Naive thymus-derived CD4-positive, alpha-beta T cell (primary cell): ENCODE measurements around the gene GSKIP. TPM values are rescaled to one million over a fixed set of nuclear protein-coding genes. Genes with fewer than 3 reads are reported as not detected.

ENCODE experiments used
- ATAC-seq: fragments of 150-1000 bp; cut with Tn5 transposase; 2 replicates; pipeline ENCODE4 v1.10.0; 2021; ENCODE audit warnings: mild to moderate bottlenecking, moderate library complexity
- CTCF ChIA-PET: fragments of 350-600 bp; sonication (Branson Sonifier 250); formaldehyde crosslinking; loops from one replicate; lab custom pipeline; 2021; ENCODE audit warnings: antibody characterized with exemption; lab: Charles Lee
- POLR2A ChIA-PET: fragments of 350-600 bp; sonication (Branson Sonifier 250); formaldehyde crosslinking; loops from one replicate; lab custom pipeline; 2021; ENCODE audit warnings: antibody characterized with exemption, inconsistent platforms; lab: Charles Lee
- DNase-seq, 9 donors: peaks; one replicate each; pipeline versions ENCODE4 v3.0.0 to v3.0.0-alpha.2; 2020 to 2022; ENCODE audit warnings: mixed read lengths in 1 of 9
- H3K27ac ChIP-seq: one replicate; pipeline ENCODE4 v1.7.0; 2013; ENCODE audit warnings: mild to moderate bottlenecking, low read depth, low read length, moderate library complexity
- H3K27me3 ChIP-seq, 2 donors: one replicate each; pipeline ENCODE4 v1.7.0; 2013; ENCODE audit warnings: low read length in 2 of 2, mild to moderate bottlenecking in 2 of 2, moderate library complexity in 2 of 2; ENCODE audit not compliant: control insufficient read depth in 2 of 2, insufficient read depth in 2 of 2
- H3K36me3 ChIP-seq, 3 experiments: 1 replicate in 2 of 3; 2 replicates in 1 of 3; pipeline ENCODE4 v1.7.0; 2013; ENCODE audit warnings: low read length in 3 of 3, mild to moderate bottlenecking in 3 of 3, moderate library complexity in 1 of 3; ENCODE audit not compliant: insufficient read depth in 3 of 3, control insufficient read depth in 2 of 3
- H3K4me1 ChIP-seq, 2 donors: one replicate each; pipeline ENCODE4 v1.7.0; 2013; ENCODE audit warnings: low read length in 2 of 2, mild to moderate bottlenecking in 2 of 2, moderate library complexity in 1 of 2; ENCODE audit not compliant: control insufficient read depth in 2 of 2, insufficient read depth in 2 of 2
- H3K4me3 ChIP-seq: 2 replicates; pipeline ENCODE4 v1.7.0; 2013; ENCODE audit warnings: mild to moderate bottlenecking, low read length
- H3K9me3 ChIP-seq, 3 experiments: 1 replicate in 2 of 3; 2 replicates in 1 of 3; pipeline ENCODE4 v1.7.0; 2013; ENCODE audit warnings: low read length in 3 of 3; ENCODE audit not compliant: control insufficient read depth in 2 of 3
- H3K27ac Mint-ChIP-seq, 9 donors: one replicate each; pipeline ENCODE4 v1.8.0; 2020 to 2022; ENCODE audit warnings: mixed read lengths in 9 of 9, mild to moderate bottlenecking in 8 of 9, moderate library complexity in 5 of 9, inconsistent platforms in 2 of 9
- H3K27me3 Mint-ChIP-seq, 5 donors: one replicate each; pipeline ENCODE4 v1.8.0; 2021 to 2022; ENCODE audit warnings: mixed read lengths in 5 of 5, mild to moderate bottlenecking in 1 of 5
- H3K36me3 Mint-ChIP-seq, 5 donors: one replicate each; pipeline ENCODE4 v1.8.0; 2020 to 2022; ENCODE audit warnings: mixed read lengths in 5 of 5, mild to moderate bottlenecking in 3 of 5, inconsistent platforms in 1 of 5
- H3K4me1 Mint-ChIP-seq, 7 donors: one replicate each; pipeline ENCODE4 v1.8.0; 2020 to 2022; ENCODE audit warnings: mixed read lengths in 7 of 7, mild to moderate bottlenecking in 3 of 7, inconsistent platforms in 1 of 7
- H3K4me3 Mint-ChIP-seq, 10 donors: one replicate each; pipeline ENCODE4 v1.8.0; 2020 to 2022; ENCODE audit warnings: mild to moderate bottlenecking in 10 of 10, mixed read lengths in 10 of 10, moderate library complexity in 6 of 10, inconsistent platforms in 2 of 10
- H3K9me3 Mint-ChIP-seq, 11 donors: one replicate each; pipeline ENCODE4 v1.8.0; 2020 to 2022; ENCODE audit warnings: mixed read lengths in 11 of 11, mild to moderate bottlenecking in 4 of 11, inconsistent platforms in 1 of 11, moderate library complexity in 1 of 11
- intact Hi-C, 2 donors: fragments of 100-400 bp; cut with micrococcal nuclease; formaldehyde crosslinking; loops; one replicate each; pipeline ENCODE4 v1.15.1; 2023
- polyA plus RNA-seq, 2 donors: library from polyadenylated mRNA; unstranded; fragments of 300-500 nt; fragmentation: Illumina TruSeq; gene quantifications; one replicate each; pipeline ENCODE4 v1.2.3, GENCODE V29; 2021
- total RNA-seq, 6 experiments: library from RNA in 5 of 6; stranded (reverse) in 5 of 6; gene quantifications; 1 replicate in 5 of 6; 2 replicates in 1 of 6; pipeline ENCODE4 v1.2.3 and lab custom pipeline; 2021 to 2026

Gene GSKIP
- total and polyA plus RNA-seq, 7 experiments from 2014 or later: 6.7 to 22.1 (median 16.8) TPM

DNA sequence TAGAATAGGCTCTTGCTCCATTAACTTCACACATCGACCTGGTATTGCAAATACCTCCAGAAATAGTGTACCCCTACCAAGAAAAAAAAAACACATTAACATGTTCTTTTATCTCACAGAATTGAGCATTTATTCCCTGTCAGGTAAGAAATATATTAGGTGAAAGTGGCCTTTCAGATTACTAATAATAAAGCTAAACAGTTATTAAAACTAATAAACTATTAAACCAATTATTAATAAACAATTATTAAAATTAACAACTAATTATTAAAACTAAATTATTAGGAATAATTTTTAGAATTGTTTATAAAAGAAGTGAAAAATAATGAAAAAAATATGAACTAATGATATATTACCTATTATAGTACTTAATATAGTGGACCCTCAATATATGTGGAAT, 21.4 kb downstream of the GSKIP start:
- no peak overlapping the region for H3K4me3 Mint-ChIP-seq
- H3K9me3 Mint-ChIP-seq: no peaks in the 10 kb centered on the region
- no peaks in the 10 kb centered on the region for H3K27me3 ChIP-seq
- ATAC-seq (no peak), DNase-seq (no peak)
- no peak overlapping the region for H3K4me3 ChIP-seq
- intact Hi-C loops: no loop called here
- no peak overlapping the region for H3K27ac Mint-ChIP-seq
- peaks cover 0 to 7% (median 0%) of the 10 kb centered on the region in 7 donors for H3K4me1 Mint-ChIP-seq
- H3K27me3 Mint-ChIP-seq: no peaks in the 10 kb centered on the region
- H3K36me3 Mint-ChIP-seq: peaks cover 0 to 28% (median 14%) of the 10 kb centered on the region in 5 donors
- ChIA-PET POLR2A (no interaction called here), CTCF (interaction anchor here (0.6 kb wide), 1 partner anchor 841 kb away, joined by 4 read pairs; no protein-coding TSS in a partner anchor)
- peaks cover 0 to 21% (median 8%) of the 10 kb centered on the region in 3 experiments for H3K36me3 ChIP-seq
- H3K9me3 ChIP-seq: no peaks in the 10 kb centered on the region
- no peaks in the 10 kb centered on the region for H3K4me1 ChIP-seq
- no peak overlapping the region for H3K27ac ChIP-seq

GRCh38 chr14:96385385-96385784, 22.1 kb downstream of the GSKIP start:
- H3K4me3 Mint-ChIP-seq: no peak overlapping the region
- H3K27me3 Mint-ChIP-seq: peaks cover 0 to 4% (median 0%) of the 10 kb centered on the region in 5 donors
- no peak for DNase-seq
- H3K9me3 Mint-ChIP-seq: no peaks in the 10 kb centered on the region
- Histone ChIP-seq H3K36me3 (peaks cover 0 to 21% (median 8%) of the 10 kb centered on the region in 3 experiments), H3K4me3 (no peak overlapping the region), H3K9me3 (no peaks in the 10 kb centered on the region), H3K27ac (no peak overlapping the region), H3K4me1 (no peaks in the 10 kb centered on the region), H3K27me3 (no peaks in the 10 kb centered on the region)
- peaks cover 0 to 28% (median 14%) of the 10 kb centered on the region in 5 donors for H3K36me3 Mint-ChIP-seq
- ATAC-seq: no peak
- peaks cover 0 to 6% (median 0%) of the 10 kb centered on the region in 7 donors for H3K4me1 Mint-ChIP-seq
- H3K27ac Mint-ChIP-seq: no peak overlapping the region
- intact Hi-C loops: no loop called here
- ChIA-PET CTCF (no interaction called here), POLR2A (interaction anchor here (0.7 kb wide), 1 partner anchor 37 kb away, joined by 3 read pairs; no protein-coding TSS in a partner anchor)

- POLR2A ChIA-PET: interaction anchor here (1.6 to 2.0 kb wide), 3 partner anchors 14 to 32 kb away, joined by 5 to 8 read pairs (median 5); partner anchors contain the start of genes ATG2B and GSKIP
- H3K27ac ChIP-seq: peak overlapping the region; percentile 55
- CTCF ChIA-PET: no interaction called here
Observed at GRCh38 chr14:96390965-96391292, 27.6 kb downstream of the GSKIP start.

DNA sequence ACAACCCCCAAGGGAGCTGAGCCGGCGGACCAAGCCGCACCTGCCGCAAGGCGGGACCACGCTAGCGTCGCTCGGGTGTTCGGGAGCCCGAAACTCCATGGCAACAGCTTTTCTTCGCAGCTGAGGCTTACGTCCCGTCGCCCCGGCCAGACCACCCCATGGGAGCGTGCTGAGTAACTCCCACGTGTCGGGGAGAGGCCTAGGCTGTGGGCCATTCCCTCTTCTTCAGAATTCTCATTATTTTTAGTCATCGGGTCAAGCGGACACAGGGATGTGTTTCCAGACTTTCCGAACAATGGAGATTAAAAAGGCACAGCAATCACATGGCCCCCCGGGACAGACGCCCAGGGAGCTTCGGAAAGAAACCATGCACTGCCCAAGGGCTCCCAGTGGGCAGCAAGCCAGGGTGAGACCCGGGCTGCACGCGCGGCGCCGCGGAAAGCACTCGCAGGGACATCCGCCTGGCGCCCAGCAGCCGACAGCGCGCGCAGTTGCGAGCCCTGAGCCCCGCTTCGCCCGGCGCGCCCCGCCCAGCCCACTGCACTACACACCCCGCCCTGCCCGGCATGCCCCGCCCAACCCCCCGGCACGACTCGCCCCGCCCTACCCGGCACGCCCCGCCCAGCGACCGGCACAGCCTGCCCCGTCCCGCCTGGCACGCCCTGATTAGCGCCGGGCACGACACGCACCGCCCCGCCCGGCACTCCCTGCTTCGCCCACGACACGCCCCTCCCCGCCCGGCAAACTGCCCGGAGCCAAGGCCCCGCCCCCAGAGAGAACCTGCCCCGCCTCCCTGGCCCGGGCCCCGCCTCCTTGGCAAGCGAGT, 28.2 kb downstream of the GSKIP start:
- Mint-ChIP-seq H3K36me3 (peaks cover 0 to under 1% (median 0%) of the 10 kb centered on the region in 5 donors), H3K27ac (peak overlapping the region in 8 of 9 donors; percentile 61 to 93 (median 86)), H3K4me1 (peaks cover 0 to 7% (median 0%) of the 10 kb centered on the region in 7 donors), H3K9me3 (no peaks in the 10 kb centered on the region), H3K4me3 (peak overlapping the region; percentile 85 to 94 (median 92)), H3K27me3 (peaks cover 0 to 14% (median 0%) of the 10 kb centered on the region in 5 donors)
- ATAC-seq: peak; percentile 97
- Histone ChIP-seq H3K9me3 (no peaks in the 10 kb centered on the region), H3K4me3 (peak overlapping the region; percentile 90), H3K27me3 (no peaks in the 10 kb centered on the region), H3K36me3 (no peaks in the 10 kb centered on the region), H3K27ac (peak overlapping the region; percentile 55), H3K4me1 (peaks cover 7 to 11% of the 10 kb centered on the region in 2 donors)
- POLR2A ChIA-PET: interaction anchor here (1.6 to 2.0 kb wide), 3 partner anchors 15 to 33 kb away, joined by 5 to 8 read pairs (median 5); partner anchors contain the start of genes ATG2B and GSKIP
- CTCF ChIA-PET: no interaction called here
- intact Hi-C loops: loop anchor here (1.0 to 5.0 kb wide), 7 partner anchors 28 to 874 kb away; partner anchors contain the start of genes ATG2B (in 2 of the 2), GSKIP (in 2 of the 2), PAPOLA (in 2 of the 2) and GLRX5 (in 1 of the 2)
- peak; percentile 97 to 100 (median 99) for DNase-seq

More at GRCh38 chr14:96390965-96391292, 27.6 kb downstream of the GSKIP start:
- Histone ChIP-seq H3K27me3 (no peaks in the 10 kb centered on the region), H3K9me3 (no peaks in the 10 kb centered on the region), H3K4me1 (peaks cover 7 to 11% of the 10 kb centered on the region in 2 donors), H3K4me3 (peak overlapping the region; percentile 90), H3K36me3 (peaks cover 0 to under 1% (median 0%) of the 10 kb centered on the region in 3 experiments)
- intact Hi-C loops: loop anchor here (1.0 to 5.0 kb wide), 7 partner anchors 28 to 874 kb away; partner anchors contain the start of genes ATG2B (in 2 of the 2), GSKIP (in 2 of the 2), PAPOLA (in 2 of the 2) and GLRX5 (in 1 of the 2)
- Mint-ChIP-seq H3K4me1 (peaks cover 0 to 7% (median 0%) of the 10 kb centered on the region in 7 donors), H3K36me3 (peaks cover 0 to 3% (median 0%) of the 10 kb centered on the region in 5 donors), H3K27me3 (peaks cover 0 to 12% (median 0%) of the 10 kb centered on the region in 5 donors), H3K9me3 (no peaks in the 10 kb centered on the region), H3K27ac (peak overlapping the region in 5 of 9 donors; percentile 81 to 93 (median 85)), H3K4me3 (peak overlapping the region; percentile 85 to 94 (median 92))
- ATAC-seq (no peak), DNase-seq (no peak)

DNA sequence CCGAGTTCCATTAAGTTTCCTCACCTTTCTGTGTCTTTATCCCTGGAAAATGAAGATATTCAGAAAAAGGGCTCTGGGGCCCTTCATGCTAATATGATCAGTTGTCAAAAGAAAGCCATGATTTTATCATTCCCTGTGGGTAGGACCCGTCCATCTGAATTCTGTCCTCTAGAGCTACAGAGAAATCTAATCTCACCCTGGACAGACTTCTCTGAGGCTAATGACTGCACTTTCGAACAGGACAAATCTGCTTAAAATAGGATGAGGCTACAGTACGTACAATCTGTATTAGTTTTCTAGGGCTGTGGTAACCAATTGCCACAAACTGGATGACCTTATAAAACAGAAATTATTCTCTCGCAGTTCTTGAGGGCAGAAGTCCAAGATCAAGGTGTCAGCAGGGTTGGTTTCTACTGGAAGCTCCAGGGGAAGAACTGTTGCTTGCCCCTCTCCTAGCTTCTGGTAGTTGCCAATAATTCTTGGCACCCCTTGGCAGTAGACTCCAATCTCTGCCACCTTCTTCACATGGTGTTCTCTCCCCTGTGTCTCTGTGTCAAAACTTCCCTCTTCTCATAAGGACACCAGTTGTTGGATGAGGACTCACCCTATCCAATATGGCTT, 29.9 kb downstream of the GSKIP start:
- peaks cover 0 to 7% (median 0%) of the 10 kb centered on the region in 7 donors for H3K4me1 Mint-ChIP-seq
- DNase-seq: no peak
- ChIA-PET POLR2A (no interaction called here), CTCF (no interaction called here)
- Histone ChIP-seq H3K36me3 (no peaks in the 10 kb centered on the region), H3K4me3 (no peak overlapping the region), H3K27me3 (no peaks in the 10 kb centered on the region), H3K4me1 (peaks cover 7 to 11% of the 10 kb centered on the region in 2 donors), H3K27ac (no peak overlapping the region), H3K9me3 (no peaks in the 10 kb centered on the region)
- H3K36me3 Mint-ChIP-seq: no peaks in the 10 kb centered on the region
- H3K9me3 Mint-ChIP-seq: no peaks in the 10 kb centered on the region
- intact Hi-C loops: loop anchor here in 1 of 2 donors (5.0 kb wide), 1 partner anchor 876 kb away; the partner anchor contains the start of gene SYNE3
- peak overlapping the region in 1 of 9 donors; percentile 36 for H3K27ac Mint-ChIP-seq
- peak overlapping the region; percentile 8 to 92 (median 86) for H3K4me3 Mint-ChIP-seq
- H3K27me3 Mint-ChIP-seq: peaks cover 0 to 18% (median 0%) of the 10 kb centered on the region in 5 donors
- ATAC-seq: no peak
